ENCODE measurements around the gene VAMP8.
A peak's percentile ranks its signal among the peaks of the same experiment; 100 is the strongest.
"Not testable (repeated sequence)": the region's sequence is repeated elsewhere in the genome, so short reads cannot be mapped to it uniquely, and the experiment has no call there.

Gene VAMP8

DNA sequence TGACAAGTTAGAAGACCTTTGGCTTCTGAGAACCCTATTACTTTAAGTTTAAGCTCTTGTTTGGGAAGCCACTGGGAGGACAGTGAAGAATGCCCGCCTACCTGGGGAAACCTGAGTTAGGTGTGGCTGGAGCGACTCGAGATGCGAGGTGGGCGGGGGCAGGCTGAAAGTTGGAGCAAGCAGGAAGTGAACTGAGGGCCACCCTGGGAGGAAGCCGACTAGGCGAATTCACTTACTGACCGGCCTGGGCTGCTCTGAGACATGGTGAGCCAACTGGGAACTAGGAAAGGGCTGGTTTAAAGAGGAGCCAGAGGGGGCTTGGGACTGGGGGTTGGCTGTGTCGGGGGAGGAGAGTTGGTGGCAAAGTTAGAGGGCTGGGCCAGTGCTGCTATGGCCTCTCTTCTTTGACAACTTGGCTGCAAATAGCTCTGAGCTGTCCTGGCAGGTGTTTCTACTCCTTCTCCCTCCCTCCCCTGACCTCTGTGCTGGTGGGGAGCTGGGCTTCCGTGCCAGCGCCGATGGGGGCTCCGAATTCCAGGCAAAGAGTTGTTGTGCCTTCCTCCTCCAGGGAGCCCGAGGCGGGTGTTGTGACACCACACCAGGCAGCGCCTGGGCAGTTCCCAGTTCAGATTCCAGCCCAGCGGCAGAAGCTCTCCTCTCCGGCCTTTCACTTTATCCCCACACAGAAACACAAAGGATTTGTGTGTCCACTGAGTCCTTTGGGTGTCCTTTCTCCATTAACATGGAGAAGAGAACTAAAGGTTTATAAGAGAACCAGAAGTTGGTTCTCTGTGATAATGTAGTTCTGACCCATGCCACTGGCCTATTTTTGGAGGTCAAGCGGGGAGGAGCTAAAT, at the start of gene VAMP8:
VAMP8 (plus strand) TSS at position 201 of the 857 bp plus-strand sequence; CDS start at position 262, 61 bp downstream.
- peak; percentile 85 for DNase-seq

DNA sequence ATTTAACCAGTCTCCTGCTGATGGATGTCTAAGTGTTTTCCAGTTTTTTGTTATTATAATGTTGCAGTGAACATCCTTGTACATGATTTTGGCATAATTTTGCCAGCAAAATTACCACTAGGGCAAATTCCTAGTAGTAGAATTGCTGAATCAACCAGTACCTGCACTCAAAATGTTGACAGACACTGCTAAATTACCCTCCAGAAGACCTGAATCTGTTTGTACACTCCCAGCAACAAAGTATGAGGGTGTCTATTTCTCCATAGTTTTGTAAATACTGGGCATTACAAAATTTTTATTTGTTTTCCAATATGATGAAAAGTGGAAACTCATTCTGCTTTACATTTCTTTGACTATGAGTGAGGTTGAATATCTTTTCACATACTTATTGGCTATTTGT, 49.6 kb upstream of the VAMP8 start:
- no peak for DNase-seq

DNA sequence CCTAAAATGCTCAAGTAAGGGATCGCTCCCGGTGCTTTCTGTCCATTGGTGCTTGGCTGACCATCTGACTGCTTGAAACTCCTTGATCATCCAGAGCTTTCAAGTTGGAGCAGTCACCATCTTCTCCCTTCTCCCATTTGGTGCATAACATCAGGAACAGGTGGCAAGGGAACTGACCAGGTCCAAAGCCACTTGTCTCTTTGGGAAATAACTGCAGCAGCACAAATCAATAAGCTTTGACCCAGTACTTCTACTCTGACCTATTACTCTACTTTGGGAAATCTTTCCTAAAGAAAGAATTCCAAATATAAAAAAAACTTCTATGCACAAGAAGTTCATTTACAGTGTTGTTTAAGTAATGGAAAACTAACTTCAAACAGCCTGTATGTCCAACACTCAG, 49.0 kb upstream of the VAMP8 start:
- DNase-seq, result no peak

DNA sequence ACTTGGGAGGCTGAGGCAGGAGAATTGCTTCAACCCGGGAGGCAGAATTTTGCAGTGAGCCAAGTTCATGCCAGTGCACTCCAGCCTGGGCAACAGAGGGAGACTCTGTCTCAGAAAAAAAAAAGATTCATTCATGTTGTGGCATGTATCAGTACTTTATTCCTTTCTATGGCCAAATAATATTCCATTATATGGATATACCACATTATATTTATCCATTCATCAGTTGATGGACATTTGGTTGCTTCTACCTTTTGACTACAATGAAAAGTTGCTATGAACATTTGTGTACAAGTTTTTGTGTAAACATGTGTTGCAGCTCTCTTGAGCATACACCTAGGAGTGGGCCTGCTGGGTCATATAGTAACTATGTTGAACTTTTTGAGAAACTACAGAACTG, 47.6 kb upstream of the VAMP8 start:
- no peak for DNase-seq

DNA sequence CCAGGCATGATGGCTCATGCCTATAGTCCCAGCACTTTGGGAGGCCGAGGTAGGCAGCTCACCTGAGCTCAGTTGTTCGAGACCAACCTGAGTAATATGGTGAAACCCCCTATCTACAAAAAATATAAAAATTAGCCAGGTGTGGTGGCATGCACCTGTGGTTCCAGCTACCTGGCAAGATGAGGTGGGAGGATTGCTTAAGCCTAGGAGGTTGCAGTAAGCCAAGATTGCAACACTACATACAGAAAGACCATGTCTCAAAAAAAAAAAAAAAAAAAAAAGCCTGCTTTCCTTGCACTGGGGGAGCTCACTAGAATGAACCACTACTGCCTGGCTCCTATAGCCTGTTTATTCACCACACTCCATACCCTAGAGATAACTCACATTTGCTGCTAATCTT, 45.8 kb upstream of the VAMP8 start:
- no peak for DNase-seq

DNA sequence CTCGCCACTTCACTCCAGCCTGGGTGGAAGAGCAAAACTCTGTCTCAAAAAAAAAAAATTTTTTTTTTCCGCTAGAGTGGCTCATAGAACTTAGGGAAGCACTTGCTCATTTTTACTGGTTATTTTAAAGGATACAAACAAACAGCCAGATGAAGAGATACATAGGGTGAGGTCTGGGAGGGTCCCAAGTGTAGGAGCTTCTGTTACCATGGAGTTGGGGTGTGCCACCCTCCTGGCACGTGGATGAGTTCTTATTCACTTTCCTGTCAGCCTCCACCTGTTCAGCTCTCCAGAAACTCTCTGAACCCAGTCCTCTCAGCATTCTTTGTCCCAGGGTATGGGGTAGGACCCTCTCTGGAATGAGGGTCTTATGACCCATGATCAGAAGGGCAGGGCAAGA, 43.3 kb upstream of the VAMP8 start:
- no peak for DNase-seq

DNA sequence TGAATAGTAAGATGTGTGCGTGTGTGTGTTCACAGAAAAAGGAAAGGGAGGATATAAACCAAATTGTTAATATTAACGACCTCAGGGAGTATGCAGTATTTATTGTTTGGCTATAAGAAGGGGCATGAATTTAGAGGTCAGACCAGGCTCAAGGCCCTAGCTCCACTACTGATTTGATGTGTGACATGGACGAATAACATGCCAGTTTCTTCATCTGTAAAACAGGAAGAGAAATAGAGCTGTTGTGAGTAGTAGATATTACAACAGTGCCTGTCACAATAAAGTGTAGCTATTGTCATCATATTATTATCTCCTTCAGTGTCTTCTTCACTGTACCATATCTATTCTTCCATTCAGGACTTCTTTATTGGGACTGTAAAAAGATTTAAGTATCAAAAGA, 42.5 kb upstream of the VAMP8 start:
- no peak for DNase-seq

DNA sequence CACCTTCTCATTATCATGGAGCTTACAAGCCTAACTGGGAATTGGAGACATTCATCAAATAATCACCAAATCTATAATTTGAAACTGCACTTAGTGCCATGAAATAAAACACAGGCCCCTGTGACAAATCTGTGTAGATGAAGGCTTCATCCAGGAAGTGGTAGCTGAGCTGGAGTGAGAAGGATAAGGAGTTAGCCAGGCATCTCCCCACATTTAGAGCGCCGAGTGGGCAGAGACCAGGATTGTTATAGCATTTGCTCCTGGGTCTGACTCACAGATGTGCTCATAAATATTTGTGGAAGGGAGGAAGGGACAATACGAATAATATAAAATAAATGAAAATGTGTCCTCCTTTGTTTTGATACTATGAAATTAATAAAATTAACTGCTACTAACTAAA, 40.9 kb upstream of the VAMP8 start:
- DNase-seq, result no peak

DNA sequence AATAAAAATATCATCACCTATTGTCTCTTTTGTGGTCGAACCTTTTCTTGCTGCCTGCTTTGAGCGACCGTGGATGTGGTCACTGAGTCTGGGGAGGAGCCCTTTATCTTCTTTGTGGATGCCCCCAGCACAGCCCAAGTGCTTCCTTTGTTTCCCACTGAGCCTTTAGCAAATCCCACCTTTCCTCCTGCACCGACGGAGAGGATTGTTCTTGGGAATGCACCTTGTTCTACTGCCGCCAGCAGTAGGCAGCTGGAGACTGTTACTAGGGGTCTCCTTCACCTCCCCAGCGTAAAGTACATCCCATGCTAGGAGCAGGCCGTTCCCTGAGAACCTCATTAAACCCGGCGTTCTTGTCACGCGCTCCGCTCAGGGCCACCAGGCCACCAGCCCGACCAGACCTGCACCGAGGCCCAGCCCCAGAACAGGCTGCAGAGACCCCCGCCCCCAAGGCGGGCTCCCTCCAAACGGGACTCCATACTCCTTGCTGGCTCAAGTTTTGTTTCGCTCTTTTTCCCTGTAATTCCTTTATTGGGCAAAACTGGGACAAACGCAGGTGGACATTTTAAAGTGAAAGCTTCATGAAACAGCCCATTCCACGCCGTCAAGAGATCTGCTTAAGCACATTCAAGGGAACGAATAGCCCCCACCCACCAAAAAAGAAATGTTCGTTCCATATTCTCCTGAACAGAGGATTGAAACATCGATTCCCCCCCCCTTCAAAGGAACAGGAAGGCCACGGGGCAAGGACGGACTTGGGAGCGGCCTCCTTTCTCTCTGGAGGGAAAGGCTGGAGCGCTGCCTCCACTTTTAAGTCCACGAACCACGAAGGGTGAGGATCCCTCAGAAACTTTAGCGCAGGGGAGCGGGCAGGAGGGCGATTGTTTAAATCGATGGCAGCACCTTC, 39.5 kb upstream of the VAMP8 start:
- peak; percentile 50 for DNase-seq

DNA sequence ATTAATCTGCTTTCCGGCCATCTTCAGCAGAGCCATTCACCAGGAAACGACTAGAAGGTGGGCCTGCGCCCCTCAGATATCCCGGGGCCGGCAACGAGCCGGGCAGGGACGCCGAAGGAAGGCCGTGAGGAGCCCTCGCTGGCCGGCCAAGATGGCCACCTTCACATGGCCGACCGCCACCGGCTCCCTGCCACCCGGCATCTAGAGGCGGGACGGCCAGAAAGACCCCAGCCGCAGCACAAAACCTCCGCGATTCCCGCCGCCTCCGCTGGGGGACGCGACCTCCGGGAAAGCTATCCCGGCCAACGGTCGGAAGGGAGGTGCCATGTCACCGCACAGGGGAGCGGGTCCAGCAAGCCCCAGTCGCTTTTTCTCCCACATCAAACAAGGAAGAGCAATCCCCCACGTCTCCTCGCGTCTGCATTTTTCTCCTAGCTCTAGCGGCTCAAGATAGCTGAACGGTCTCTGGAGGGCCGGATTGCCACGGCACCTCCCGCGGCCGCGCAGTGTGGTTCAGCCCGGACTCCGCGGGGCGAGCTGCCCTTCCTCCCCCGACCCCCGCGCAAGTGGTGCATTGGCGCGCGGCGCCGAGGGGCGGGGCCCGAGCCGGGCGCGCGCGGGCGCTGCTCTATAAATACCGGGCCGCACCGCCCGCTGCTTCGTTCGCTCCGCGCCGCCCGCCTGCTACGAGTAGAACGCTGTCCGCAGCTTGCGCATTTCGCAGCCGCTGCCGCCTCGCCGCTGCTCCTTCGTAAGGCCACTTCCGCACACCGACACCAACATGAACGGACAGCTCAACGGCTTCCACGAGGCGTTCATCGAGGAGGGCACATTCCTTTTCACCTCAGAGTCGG, 38.7 kb upstream of the VAMP8 start, which contains the start of gene MAT2A:
MAT2A (plus strand) TSS at position 662 of the 854 bp plus-strand sequence; CDS start at position 782, 120 bp downstream.
- peak; percentile 92 for DNase-seq

DNA sequence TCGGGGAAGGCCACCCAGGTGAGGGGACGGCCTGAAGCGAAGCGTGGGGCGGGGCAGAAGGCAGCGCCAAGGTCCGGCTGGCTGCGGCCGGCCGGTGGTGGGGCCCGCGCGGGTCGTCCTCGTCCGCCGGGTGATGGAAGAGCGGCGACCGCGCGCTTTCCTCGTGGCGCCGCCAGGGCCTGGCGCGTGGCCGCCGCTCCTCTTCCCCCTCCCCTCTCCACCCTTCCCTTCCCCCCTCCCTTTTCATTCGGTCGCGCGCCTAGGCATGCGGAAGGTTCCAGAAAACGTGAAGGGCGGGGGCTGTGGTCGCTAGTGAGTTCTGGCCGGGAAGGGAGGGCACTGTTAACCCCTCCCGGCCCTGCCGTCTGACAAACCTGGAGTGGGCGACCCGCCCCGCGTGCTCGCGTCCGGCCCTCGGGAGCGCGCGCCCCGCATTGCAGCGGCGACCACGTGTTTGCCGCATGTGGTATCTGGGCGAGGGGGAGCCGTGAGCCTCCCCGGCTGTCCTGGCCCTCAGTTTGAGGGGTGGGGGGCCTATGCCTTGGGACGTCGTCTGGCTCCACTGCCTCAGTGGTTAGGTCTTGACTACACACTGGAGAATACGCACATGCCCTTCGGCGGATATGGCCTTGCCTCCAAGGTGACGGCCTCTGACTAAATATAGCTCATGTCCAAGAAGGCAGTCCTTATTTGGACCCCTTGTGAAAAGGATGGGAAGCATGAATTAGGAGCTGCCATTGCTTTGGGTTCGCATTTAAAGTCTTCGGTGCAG, 37.8 kb upstream of the VAMP8 start:
- DNase-seq, result peak; percentile 78

DNA sequence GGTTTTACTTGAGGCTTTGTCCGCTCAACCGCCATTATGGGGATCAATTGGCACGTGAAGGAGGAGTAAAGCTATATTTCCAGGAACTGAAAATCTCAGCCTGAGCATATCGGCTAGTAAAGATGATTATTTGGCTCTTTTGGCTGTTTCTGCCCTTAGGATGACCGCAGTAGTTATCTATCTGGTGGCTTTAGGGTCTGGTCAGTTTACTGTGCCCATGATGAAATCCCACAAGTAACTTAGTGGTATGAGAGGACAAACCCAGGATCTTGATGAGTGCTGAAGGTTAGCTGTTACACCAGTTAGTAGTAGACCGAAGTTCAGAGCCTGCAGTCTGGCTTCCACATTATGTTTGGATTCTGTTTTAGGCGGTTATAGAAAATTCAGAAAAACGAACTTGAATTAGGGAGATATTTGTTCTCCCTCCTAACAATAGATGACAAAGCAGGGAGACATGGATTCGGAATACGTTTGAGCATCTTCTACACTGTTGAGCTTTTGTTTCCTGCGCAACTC, 37.2 kb upstream of the VAMP8 start:
- peak; percentile 46 for DNase-seq

DNA sequence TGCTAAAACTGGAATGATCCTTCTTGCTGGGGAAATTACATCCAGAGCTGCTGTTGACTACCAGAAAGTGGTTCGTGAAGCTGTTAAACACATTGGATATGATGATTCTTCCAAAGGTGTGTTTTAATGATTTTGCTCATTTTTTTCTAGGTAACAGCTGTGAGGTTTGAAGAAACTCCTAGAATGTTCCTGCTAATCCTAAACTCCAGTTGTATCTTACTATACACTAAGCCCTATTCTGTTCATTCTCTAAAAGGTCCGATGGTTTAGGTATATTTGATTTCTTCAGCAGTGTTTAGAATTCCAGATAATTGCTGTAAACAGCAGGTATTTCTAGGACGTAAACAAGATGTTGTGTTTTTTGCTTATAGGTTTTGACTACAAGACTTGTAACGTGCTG, 36.1 kb upstream of the VAMP8 start:
- no peak for DNase-seq

DNA sequence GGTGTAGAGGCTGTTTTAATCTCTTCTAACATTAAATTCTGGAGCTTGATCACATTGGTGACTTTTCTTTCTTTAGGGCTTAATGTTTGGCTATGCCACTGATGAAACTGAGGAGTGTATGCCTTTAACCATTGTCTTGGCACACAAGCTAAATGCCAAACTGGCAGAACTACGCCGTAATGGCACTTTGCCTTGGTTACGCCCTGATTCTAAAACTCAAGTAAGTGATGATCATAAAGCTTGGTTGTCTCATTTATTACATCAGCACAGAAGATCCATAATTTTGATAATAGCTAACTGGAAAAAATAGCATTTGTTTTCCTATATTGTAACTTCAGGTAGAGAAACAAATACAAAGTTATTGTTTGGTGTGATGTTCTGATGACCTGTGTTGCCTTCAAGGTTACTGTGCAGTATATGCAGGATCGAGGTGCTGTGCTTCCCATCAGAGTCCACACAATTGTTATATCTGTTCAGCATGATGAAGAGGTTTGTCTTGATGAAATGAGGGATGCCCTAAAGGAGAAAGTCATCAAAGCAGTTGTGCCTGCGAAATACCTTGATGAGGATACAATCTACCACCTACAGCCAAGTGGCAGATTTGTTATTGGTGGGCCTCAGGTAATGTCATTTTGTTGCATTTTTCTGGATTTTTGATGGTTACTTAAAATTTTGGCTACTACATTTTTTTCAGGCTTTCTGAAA, 35.5 kb upstream of the VAMP8 start:
- DNase-seq, result no peak

DNA sequence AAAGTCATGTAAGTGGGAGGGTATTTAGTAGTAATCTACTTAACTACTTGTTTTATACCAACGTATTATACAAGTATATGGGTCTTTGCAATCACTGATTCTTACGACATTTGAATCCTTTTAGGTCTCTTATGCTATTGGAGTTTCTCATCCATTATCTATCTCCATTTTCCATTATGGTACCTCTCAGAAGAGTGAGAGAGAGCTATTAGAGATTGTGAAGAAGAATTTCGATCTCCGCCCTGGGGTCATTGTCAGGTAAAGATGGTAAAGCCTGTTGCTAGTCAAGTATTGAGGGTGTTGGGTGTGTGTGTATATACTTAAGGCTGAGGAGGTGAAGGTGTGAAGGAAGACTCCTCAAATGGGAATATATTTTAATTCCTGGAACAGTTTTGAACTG, 34.6 kb upstream of the VAMP8 start:
- no peak for DNase-seq

DNA sequence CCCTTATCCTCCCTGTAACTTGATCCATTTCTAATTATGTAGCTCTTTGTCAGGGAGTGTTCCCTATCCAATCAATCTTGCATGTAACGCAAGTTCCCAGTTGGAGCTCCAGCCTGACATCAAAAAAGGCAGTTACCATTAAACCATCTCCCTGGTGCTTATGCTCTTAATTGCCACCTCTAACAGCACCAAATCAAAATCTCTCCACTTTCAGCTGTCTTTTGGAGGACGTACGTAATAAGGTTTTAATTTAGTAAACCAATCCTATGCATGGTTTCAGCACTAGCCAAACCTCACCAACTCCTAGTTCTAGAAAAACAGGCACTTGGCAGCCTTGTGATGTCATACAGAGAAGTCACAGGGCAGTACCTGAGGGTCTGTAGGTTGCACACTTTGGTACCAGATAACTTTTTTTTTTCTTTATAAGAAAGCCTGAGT, 33.1 kb upstream of the VAMP8 start:
- not testable (repeated sequence) for DNase-seq

DNA sequence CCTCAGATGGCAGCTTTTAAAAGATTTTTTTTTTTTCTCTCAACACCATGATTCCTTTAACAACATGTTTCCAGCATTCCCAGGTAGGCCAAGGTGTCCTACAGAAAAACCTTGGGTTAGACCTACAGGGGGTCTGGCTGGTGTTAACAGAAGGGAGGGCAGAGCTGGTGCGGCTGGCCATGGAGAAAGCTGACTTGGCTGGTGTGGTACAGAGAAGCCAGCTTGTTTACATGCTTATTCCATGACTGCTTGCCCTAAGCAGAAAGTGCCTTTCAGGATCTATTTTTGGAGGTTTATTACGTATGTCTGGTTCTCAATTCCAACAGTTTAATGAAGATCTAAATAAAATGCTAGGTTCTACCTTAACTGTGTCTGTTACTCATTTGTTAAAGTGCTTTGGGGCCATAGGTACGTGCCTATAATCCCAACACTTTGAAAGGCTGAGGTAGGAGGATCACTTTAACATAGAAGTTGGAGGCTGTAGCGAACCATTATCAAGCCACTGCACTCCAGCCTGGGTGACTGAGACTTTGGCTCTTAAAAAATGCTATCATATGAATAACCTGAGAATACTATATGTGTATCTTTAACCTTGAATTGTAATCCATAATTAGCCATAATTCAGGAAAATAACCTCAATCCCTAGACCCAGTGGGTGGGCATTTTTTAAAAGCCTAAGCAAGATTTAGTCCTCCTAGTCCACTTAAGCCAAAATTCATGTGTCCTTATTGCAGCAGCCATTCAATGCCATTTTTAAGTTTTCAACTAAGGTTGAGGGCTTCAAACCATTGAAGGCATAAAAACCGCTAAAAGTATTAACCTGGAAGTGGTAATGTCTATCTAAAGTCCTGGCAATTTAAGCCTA, 32.2 kb upstream of the VAMP8 start:
- DNase-seq, result not testable (repeated sequence)

DNA sequence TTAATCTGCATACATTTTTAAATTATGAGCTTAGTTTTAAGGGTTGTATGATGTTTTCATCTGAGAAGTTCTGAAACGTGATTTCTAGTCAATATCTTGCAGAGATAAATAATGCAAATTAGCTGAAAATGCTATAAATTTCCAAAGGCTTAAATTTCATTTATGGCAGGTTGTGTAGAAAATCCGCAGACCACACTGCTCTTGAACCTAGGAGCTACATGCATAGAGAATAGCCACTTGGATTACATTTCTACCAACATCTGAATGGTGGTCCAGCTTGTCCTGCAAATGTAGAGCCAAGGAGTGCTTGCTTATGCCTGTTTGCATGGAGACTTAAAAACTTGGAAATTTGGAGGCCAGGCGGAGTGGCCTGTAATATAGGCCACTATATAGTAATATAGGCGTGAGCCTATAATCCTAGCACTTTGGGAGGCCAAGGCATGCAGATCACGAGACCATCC, 31.6 kb upstream of the VAMP8 start:
- no peak for DNase-seq

DNA sequence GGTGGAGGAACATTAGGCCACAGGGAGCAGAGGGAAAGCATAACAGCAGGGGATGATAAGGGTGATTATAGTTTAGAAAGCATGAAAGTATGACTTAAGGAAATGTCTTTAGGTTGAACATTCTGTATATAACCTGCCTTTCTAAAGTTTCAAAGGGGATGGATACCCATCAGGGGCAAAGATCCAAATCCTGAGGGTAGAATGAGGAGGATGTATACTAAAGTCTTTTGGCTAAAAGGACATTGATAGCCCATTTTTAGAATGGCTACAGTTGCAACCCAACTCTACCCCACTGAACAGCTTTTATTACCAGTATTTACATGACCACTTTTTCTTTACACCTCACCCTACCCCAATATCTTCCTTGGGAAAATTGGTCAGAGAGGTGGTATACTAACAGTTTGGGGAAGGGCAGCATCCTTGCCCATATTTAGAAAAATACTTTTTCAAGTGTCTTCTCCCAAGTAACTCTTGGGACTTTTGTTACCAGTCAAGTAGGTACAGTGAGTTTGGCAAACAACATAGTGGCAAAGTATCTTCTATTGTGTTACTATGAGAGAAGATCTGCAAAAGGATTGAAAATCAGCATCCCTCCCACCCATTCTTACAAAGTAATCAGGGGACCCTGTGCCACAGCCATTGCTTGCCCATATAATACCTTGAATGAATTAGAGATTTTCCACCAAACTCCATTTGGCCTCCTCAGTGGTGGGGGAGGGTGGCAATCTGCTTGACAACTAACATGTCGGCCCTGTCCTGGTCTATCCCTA, 30.1 kb upstream of the VAMP8 start:
- DNase-seq, result no peak

Data from RPMI8226 (cell line).